ENCODE measurements around the gene STK31.
A peak's percentile ranks its signal among the peaks of the same experiment; 100 is the strongest.

Gene STK31

DNA sequence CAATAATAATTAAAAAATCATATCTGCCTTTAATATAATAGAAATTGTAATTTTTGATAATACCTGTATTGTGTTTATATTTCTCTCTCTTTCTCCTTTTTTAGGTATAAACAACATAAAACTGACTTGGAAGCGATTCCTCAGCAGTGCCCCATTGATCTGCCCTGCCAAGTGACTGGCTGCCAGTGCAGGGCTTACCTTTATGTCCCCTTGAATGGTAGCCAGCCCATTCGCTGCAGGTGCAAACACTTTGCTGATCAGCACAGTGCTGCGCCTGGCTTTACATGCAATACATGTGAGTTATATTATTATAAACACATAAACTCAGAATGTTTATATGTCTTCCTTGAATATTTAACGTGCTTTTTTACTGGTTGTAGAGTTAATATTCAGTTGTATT, 20.9 kb upstream of the STK31 start:
- no peak for DNase-seq
- in situ Hi-C loops (cut with HindIII; ENCODE audit: low pct_ligation_motif_present, low sequenced_read_pairs), result no loop called here
- TF ChIP-seq, protein P1, sequence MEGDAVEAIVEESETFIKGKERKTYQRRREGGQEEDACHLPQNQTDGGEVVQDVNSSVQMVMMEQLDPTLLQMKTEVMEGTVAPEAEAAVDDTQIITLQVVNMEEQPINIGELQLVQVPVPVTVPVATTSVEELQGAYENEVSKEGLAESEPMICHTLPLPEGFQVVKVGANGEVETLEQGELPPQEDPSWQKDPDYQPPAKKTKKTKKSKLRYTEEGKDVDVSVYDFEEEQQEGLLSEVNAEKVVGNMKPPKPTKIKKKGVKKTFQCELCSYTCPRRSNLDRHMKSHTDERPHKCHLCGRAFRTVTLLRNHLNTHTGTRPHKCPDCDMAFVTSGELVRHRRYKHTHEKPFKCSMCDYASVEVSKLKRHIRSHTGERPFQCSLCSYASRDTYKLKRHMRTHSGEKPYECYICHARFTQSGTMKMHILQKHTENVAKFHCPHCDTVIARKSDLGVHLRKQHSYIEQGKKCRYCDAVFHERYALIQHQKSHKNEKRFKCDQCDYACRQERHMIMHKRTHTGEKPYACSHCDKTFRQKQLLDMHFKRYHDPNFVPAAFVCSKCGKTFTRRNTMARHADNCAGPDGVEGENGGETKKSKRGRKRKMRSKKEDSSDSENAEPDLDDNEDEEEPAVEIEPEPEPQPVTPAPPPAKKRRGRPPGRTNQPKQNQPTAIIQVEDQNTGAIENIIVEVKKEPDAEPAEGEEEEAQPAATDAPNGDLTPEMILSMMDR (IDR thresholded peaks at IDR 0.05; ENCODE audit: low read depth, low read length, missing control alignments), result no peak
- Histone ChIP-seq H3K4me3 (ENCODE audit: low read depth, low read length) (no peak overlapping the region), H3K27me3 (replicated peaks) (no peaks in the 10 kb centered on the region), H3K27ac (no peak overlapping the region), H3K36me3 (replicated peaks) (no peaks in the 10 kb centered on the region)

DNA sequence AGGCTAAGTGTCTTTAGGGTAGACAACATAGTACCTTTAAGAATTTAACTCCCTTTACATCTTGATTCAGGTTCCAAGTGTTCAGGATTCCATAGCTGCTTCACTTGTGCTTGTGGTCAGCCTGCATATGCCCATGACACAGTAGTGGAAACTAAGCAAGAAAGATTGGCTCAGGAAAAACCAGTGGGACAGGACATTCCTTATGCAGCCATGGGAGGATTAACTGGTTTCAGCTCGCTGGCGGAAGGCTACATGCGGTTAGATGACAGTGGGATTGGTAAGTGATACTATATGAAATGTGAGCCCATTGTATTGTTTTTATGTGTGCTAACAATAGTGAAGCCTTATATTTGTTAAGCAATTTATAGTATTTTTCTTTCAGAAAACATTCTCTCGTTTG, 18.7 kb upstream of the STK31 start:
- Histone ChIP-seq H3K4me3 (ENCODE audit: low read depth, low read length) (no peak overlapping the region), H3K36me3 (replicated peaks) (no peaks in the 10 kb centered on the region), H3K27me3 (replicated peaks) (no peaks in the 10 kb centered on the region), H3K27ac (no peak overlapping the region)
- TF ChIP-seq, protein P1 (IDR thresholded peaks at IDR 0.05; ENCODE audit: low read depth, low read length, missing control alignments), result no peak
- in situ Hi-C loops (cut with HindIII; ENCODE audit: low pct_ligation_motif_present, low sequenced_read_pairs), result no loop called here
- DNase-seq, result no peak

- H3K27ac ChIP-seq, result no peak overlapping the region
- DNase-seq, result no peak
- in situ Hi-C loops (cut with HindIII; ENCODE audit: low pct_ligation_motif_present, low sequenced_read_pairs), result no loop called here
- H3K27me3 ChIP-seq (replicated peaks), result no peaks in the 10 kb centered on the region
- TF ChIP-seq, protein P1 (IDR thresholded peaks at IDR 0.05; ENCODE audit: low read depth, low read length, missing control alignments), result no peak
- H3K36me3 ChIP-seq (replicated peaks), result no peaks in the 10 kb centered on the region
- H3K4me3 ChIP-seq (ENCODE audit: low read depth, low read length), result no peak overlapping the region
Measured at GRCh38 chr7:23693224-23693623, 16.8 kb upstream of the STK31 start.

DNA sequence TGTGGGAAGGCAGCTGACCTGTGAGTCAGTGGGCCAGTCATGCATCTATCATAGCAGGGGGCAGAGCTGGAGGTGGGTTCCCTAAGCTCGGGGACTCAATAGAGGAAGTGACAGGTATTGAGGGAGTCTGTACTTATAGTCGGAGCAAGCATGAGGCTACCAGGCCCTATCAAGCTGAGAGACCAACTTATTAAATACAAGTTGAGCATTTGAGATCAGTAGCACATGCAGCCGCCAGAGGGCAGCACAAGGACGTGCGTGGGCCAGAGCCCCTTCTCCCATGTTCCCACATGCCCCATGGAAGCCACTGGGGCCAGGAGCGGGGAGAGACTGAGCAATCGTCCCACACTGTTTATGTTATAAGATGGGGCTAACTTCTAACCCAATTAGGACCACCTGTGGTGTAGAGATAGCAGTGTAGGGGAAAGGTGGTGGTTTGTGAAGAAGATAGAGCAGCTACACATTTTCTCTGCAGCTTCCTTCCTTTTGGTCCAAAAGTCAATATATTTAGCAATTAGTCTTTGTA, 13.0 kb upstream of the STK31 start:
- DNase-seq, result peak; percentile 59
- no peaks in the 10 kb centered on the region for H3K27me3 ChIP-seq (replicated peaks)
- H3K4me3 ChIP-seq (ENCODE audit: low read depth, low read length), result no peak overlapping the region
- H3K27ac ChIP-seq, result no peak overlapping the region
- no peaks in the 10 kb centered on the region for H3K36me3 ChIP-seq (replicated peaks)
- in situ Hi-C loops (cut with HindIII; ENCODE audit: low pct_ligation_motif_present, low sequenced_read_pairs), result no loop called here
- TF ChIP-seq, protein P1 (IDR thresholded peaks at IDR 0.05; ENCODE audit: low read depth, low read length, missing control alignments), result peak; percentile 85

DNA sequence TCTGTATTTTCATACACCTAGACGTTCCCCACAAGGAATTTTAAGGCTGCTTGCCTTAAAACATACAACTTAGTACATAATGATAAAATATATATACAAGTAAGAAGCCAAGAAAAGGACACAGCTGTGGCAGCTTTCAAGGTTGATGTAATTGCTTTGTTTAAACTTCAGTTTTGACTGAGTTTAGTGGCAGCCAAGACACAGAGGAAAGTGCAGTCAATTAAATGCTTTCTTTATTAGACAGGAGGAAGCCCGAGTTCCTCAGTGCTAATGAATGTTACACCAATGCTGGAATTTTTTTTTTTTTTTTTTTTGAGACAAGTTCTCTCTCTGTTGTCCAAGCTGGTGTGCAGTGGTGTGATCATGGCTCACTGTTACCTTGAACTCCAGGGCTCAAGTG, 11.2 kb upstream of the STK31 start:
- TF ChIP-seq, protein P1 (IDR thresholded peaks at IDR 0.05; ENCODE audit: low read depth, low read length, missing control alignments), result no peak
- in situ Hi-C loops (cut with HindIII; ENCODE audit: low pct_ligation_motif_present, low sequenced_read_pairs), result no loop called here
- no peak overlapping the region for H3K4me3 ChIP-seq (ENCODE audit: low read depth, low read length)
- no peak for DNase-seq
- H3K27me3 ChIP-seq (replicated peaks), result no peaks in the 10 kb centered on the region
- no peak overlapping the region for H3K27ac ChIP-seq
- H3K36me3 ChIP-seq (replicated peaks), result no peaks in the 10 kb centered on the region

- no peak overlapping the region for H3K27ac ChIP-seq
- in situ Hi-C loops (cut with HindIII; ENCODE audit: low pct_ligation_motif_present, low sequenced_read_pairs), result loop anchor here (25.0 kb wide), 1 partner anchor 163 kb away; the partner anchor contains the start of gene TRA2A
- no peak overlapping the region for H3K4me3 ChIP-seq (ENCODE audit: low read depth, low read length)
- TF ChIP-seq, protein P1 (IDR thresholded peaks at IDR 0.05; ENCODE audit: low read depth, low read length, missing control alignments), result no peak
- DNase-seq, result no peak
- H3K27me3 ChIP-seq (replicated peaks), result no peaks in the 10 kb centered on the region
- no peaks in the 10 kb centered on the region for H3K36me3 ChIP-seq (replicated peaks)
Measured at GRCh38 chr7:23700046-23700445, 10.0 kb upstream of the STK31 start.

Measured in brain microvascular endothelial cell (primary cell).